HEK293 (cell line): ENCODE data around the gene PREX1.

Source experiments
- CTCF ChIA-PET: fragments of 350-600 bp; formaldehyde crosslinking; extraction: SDS; loops from one replicate; lab custom pipeline; 2021; ENCODE audit warnings: antibody characterized with exemption; lab: Yijun Ruan, JAX
- POLR2A ChIA-PET: fragments of 300-600 bp; formaldehyde crosslinking; extraction: SDS; loops from one replicate; lab custom pipeline; 2020; ENCODE audit warnings: antibody characterized with exemption, inconsistent platforms; lab: Yijun Ruan, JAX
- H3K27ac ChIP-seq: fragments of 200-500 bp; sonication (Bioruptor generic); 2 replicates; pipeline ENCODE4 v1.5.1; 2014; ENCODE audit warnings: low read depth, low read length, control low read depth, inconsistent platforms; ENCODE audit errors: extremely low read depth
- H3K36me3 ChIP-seq, 2 experiments: fragments of 200-500 bp in 1 of 2; sonication (Bioruptor generic) in 1 of 2; 1 replicate in 1 of 2; 2 replicates in 1 of 2; pipeline ENCODE4 v1.5.1; 2014 to 2017; ENCODE audit warnings: inconsistent platforms in 2 of 2, low read length in 2 of 2; ENCODE audit not compliant: control insufficient read depth in 2 of 2, insufficient read depth in 1 of 2
- H3K4me1 ChIP-seq: fragments of 200-500 bp; sonication (Bioruptor generic); 2 replicates; pipeline ENCODE4 v1.5.1; 2014; ENCODE audit warnings: mild to moderate bottlenecking, low read length, inconsistent platforms; ENCODE audit not compliant: control insufficient read depth, insufficient read depth
- H3K4me3 ChIP-seq: 2 replicates; pipeline ENCODE4 v1.5.1; 2011; ENCODE audit warnings: low read depth, mild to moderate bottlenecking, control low read depth, low read length, moderate library complexity
- H3K9me3 ChIP-seq: fragments of 200-500 bp; sonication (Bioruptor generic); 2 replicates; pipeline ENCODE4 v1.5.1; 2014; ENCODE audit warnings: low read depth, low read length, inconsistent platforms; ENCODE audit not compliant: control insufficient read depth, insufficient read depth
- HOXA7 ChIP-seq: sonication (generic); formaldehyde crosslinking; IDR thresholded peaks from 2 replicates; pipeline ENCODE4 v1.8.1; 2022; ENCODE audit warnings: missing genetic modification reagents, borderline replicate concordance
- SALL2 ChIP-seq: fragments of 450-650 bp; formaldehyde crosslinking; IDR thresholded peaks from 2 replicates; pipeline ENCODE4 v1.5.0; 2017; ENCODE audit warnings: missing biosample characterization, mild to moderate bottlenecking, missing genetic modification characterization, borderline replicate concordance
- ZBTB7A ChIP-seq: fragments of 450-650 bp; formaldehyde crosslinking; IDR thresholded peaks from 2 replicates; pipeline ENCODE4 v1.5.1; 2016; ENCODE audit warnings: low read depth, missing biosample characterization, missing genetic modification characterization
- ZNF138 ChIP-seq: fragments of 450-650 bp; formaldehyde crosslinking; IDR thresholded peaks from 2 replicates; pipeline ENCODE4 v1.5.1; 2016; ENCODE audit warnings: missing biosample characterization, missing genetic modification characterization, borderline replicate concordance
- ZNF174 ChIP-seq: fragments of 450-650 bp; formaldehyde crosslinking; IDR thresholded peaks from 2 replicates; pipeline ENCODE4 v1.5.0; 2017; ENCODE audit warnings: missing biosample characterization, mild to moderate bottlenecking, missing genetic modification characterization
- ZNF24 ChIP-seq: fragments of 450-650 bp; formaldehyde crosslinking; IDR thresholded peaks from 2 replicates; pipeline ENCODE4 v1.5.1; 2016; ENCODE audit warnings: missing biosample characterization, missing genetic modification characterization
- ZNF529 ChIP-seq: fragments of 450-650 bp; formaldehyde crosslinking; IDR thresholded peaks from 2 replicates; pipeline ENCODE4 v1.5.1; 2017; ENCODE audit warnings: missing genetic modification characterization, missing biosample characterization; ENCODE audit not compliant: insufficient replicate concordance
- ZNF548 ChIP-seq: fragments of 450-650 bp; formaldehyde crosslinking; IDR thresholded peaks from 2 replicates; pipeline ENCODE4 v1.5.1; 2016; ENCODE audit warnings: missing biosample characterization, missing genetic modification characterization
- ZNF549 ChIP-seq: fragments of 450-650 bp; IDR thresholded peaks from 2 replicates; pipeline ENCODE4 v1.5.1; 2018; ENCODE audit warnings: missing biosample characterization, missing genetic modification characterization, mild to moderate bottlenecking, inconsistent platforms, moderate library complexity
- ZNF792 ChIP-seq: fragments of 450-650 bp; formaldehyde crosslinking; IDR thresholded peaks from 2 replicates; pipeline ENCODE4 v1.5.1; 2016; ENCODE audit warnings: missing biosample characterization, missing genetic modification characterization
- ZSCAN16 ChIP-seq: fragments of 450-650 bp; formaldehyde crosslinking; IDR thresholded peaks from 2 replicates; pipeline ENCODE4 v1.5.1; 2016; ENCODE audit warnings: missing biosample characterization, missing genetic modification characterization
- TF ChIP-seq, protein P1 (sequence below): fragments of 450-650 bp; formaldehyde crosslinking; IDR thresholded peaks from 2 replicates; pipeline ENCODE4 v1.5.1; 2016; ENCODE audit warnings: missing biosample characterization, missing genetic modification characterization
- TF ChIP-seq, protein P2 (sequence below): fragments of 450-650 bp; formaldehyde crosslinking; conservative IDR thresholded peaks from 2 replicates; pipeline ENCODE4 v1.5.1; 2016; ENCODE audit warnings: low read depth, missing biosample characterization, missing genetic modification characterization
- TF ChIP-seq, protein P3 (sequence below): fragments of 450-650 bp; formaldehyde crosslinking; IDR thresholded peaks from 2 replicates; pipeline ENCODE4 v1.5.1; 2016; ENCODE audit warnings: missing biosample characterization, missing genetic modification characterization
- TF ChIP-seq, protein P4 (sequence below): fragments of 450-650 bp; formaldehyde crosslinking; IDR thresholded peaks from 2 replicates; pipeline ENCODE4 v1.5.1; 2017; ENCODE audit warnings: missing biosample characterization, missing genetic modification characterization
- TF ChIP-seq, protein P5 (sequence below): fragments of 450-650 bp; formaldehyde crosslinking; IDR thresholded peaks from 2 replicates; pipeline ENCODE4 v1.5.1; 2016; ENCODE audit warnings: missing biosample characterization, missing genetic modification characterization

Gene PREX1

DNA sequence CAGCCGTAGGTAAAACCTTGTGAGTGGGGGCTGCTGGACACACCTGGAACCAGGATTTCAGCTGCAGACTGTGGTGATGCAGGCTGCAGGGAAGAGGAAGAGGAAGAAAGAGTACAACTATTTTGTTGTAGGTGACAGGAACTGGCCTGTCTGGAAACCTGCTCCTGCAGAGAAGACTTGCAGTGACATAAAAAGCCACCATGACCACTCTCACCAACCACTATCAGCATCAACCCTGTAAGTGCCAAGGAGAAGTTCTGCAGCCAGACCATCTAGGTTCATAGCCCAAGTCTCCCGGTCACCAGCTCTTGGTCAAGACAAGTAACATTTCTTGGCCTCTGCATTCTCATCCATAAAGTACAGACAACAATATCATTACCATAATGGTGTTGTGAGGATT lies 91.2 kb downstream of the PREX1 start (continued):
- TF ChIP-seq, protein P1, sequence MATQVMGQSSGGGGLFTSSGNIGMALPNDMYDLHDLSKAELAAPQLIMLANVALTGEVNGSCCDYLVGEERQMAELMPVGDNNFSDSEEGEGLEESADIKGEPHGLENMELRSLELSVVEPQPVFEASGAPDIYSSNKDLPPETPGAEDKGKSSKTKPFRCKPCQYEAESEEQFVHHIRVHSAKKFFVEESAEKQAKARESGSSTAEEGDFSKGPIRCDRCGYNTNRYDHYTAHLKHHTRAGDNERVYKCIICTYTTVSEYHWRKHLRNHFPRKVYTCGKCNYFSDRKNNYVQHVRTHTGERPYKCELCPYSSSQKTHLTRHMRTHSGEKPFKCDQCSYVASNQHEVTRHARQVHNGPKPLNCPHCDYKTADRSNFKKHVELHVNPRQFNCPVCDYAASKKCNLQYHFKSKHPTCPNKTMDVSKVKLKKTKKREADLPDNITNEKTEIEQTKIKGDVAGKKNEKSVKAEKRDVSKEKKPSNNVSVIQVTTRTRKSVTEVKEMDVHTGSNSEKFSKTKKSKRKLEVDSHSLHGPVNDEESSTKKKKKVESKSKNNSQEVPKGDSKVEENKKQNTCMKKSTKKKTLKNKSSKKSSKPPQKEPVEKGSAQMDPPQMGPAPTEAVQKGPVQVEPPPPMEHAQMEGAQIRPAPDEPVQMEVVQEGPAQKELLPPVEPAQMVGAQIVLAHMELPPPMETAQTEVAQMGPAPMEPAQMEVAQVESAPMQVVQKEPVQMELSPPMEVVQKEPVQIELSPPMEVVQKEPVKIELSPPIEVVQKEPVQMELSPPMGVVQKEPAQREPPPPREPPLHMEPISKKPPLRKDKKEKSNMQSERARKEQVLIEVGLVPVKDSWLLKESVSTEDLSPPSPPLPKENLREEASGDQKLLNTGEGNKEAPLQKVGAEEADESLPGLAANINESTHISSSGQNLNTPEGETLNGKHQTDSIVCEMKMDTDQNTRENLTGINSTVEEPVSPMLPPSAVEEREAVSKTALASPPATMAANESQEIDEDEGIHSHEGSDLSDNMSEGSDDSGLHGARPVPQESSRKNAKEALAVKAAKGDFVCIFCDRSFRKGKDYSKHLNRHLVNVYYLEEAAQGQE: no peak
- no peak for TF ChIP-seq SALL2
- TF ChIP-seq, all 188 proteins: peak for 0

DNA sequence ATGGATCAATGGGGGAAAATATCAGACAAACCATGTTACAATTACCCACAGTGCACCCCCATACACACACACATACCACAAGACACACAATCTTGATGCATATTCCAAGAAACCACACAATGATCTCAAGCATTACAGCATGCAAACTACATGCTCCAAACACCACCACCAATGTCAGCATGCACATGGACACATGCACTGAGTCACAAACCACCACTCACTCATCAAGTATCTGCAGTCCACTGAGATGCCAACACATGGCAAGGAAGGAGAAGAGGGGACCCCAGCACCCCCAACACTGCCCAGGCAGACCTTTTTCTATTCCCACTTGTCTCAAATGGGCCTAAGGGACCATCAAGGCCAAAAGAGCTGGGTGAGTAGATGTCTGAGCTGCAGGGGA lies 91.6 kb downstream of the PREX1 start:
- Histone ChIP-seq H3K4me3 (no peak overlapping the region), H3K9me3 (no peaks in the 10 kb centered on the region), H3K36me3 (no peaks in the 10 kb centered on the region), H3K4me1 (no peaks in the 10 kb centered on the region), H3K27ac (no peak overlapping the region)
- POLR2A ChIA-PET: no interaction called here
- no peak for TF ChIP-seq ZNF548
- TF ChIP-seq ZSCAN16 (tag by site-specific recombination): no peak
- no peak for TF ChIP-seq HOXA7
- TF ChIP-seq, protein P2, sequence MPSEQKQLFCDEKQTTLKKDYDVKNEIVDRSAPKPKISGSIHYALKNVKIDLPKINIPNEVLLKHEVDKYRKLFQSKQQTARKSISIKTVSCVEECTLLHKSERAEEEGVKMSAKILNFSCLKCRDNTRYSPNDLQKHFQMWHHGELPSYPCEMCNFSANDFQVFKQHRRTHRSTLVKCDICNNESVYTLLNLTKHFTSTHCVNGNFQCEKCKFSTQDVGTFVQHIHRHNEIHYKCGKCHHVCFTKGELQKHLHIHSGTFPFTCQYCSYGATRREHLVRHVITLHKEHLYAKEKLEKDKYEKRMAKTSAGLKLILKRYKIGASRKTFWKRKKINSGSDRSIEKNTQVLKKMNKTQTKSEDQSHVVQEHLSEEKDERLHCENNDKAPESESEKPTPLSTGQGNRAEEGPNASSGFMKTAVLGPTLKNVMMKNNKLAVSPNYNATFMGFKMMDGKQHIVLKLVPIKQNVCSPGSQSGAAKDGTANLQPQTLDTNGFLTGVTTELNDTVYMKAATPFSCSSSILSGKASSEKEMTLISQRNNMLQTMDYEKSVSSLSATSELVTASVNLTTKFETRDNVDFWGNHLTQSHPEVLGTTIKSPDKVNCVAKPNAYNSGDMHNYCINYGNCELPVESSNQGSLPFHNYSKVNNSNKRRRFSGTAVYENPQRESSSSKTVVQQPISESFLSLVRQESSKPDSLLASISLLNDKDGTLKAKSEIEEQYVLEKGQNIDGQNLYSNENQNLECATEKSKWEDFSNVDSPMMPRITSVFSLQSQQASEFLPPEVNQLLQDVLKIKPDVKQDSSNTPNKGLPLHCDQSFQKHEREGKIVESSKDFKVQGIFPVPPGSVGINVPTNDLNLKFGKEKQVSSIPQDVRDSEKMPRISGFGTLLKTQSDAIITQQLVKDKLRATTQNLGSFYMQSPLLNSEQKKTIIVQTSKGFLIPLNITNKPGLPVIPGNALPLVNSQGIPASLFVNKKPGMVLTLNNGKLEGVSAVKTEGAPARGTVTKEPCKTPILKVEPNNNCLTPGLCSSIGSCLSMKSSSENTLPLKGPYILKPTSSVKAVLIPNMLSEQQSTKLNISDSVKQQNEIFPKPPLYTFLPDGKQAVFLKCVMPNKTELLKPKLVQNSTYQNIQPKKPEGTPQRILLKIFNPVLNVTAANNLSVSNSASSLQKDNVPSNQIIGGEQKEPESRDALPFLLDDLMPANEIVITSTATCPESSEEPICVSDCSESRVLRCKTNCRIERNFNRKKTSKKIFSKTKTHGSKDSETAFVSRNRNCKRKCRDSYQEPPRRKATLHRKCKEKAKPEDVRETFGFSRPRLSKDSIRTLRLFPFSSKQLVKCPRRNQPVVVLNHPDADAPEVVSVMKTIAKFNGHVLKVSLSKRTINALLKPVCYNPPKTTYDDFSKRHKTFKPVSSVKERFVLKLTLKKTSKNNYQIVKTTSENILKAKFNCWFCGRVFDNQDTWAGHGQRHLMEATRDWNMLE: no peak
- TF ChIP-seq ZNF138 (tag by site-specific recombination): no peak
- TF ChIP-seq ZNF549 (tag by site-specific recombination): no peak
- TF ChIP-seq, protein P3, sequence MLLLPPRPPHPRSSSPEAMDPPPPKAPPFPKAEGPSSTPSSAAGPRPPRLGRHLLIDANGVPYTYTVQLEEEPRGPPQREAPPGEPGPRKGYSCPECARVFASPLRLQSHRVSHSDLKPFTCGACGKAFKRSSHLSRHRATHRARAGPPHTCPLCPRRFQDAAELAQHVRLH: no peak
- TF ChIP-seq ZNF24: no peak
- no peak for TF ChIP-seq ZNF792 (tag by site-specific recombination)
- no peak for TF ChIP-seq ZNF174 (tag by site-specific recombination)
- TF ChIP-seq, protein P4, sequence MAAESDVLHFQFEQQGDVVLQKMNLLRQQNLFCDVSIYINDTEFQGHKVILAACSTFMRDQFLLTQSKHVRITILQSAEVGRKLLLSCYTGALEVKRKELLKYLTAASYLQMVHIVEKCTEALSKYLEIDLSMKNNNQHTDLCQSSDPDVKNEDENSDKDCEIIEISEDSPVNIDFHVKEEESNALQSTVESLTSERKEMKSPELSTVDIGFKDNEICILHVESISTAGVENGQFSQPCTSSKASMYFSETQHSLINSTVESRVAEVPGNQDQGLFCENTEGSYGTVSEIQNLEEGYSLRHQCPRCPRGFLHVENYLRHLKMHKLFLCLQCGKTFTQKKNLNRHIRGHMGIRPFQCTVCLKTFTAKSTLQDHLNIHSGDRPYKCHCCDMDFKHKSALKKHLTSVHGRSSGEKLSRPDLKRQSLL: no peak
- no peak for TF ChIP-seq ZNF529 (tag by site-specific recombination)
- TF ChIP-seq, protein P5, sequence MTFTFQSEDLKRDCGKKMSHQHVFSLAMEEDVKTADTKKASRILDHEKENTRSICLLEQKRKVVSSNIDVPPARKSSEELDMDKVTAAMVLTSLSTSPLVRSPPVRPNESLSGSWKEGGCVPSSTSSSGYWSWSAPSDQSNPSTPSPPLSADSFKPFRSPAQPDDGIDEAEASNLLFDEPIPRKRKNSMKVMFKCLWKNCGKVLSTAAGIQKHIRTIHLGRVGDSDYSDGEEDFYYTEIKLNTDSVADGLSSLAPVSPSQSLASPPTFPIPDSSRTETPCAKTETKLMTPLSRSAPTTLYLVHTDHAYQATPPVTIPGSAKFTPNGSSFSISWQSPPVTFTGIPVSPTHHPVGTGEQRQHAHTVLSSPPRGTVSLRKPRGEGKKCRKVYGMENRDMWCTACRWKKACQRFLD: no peak
- no peak for TF ChIP-seq ZBTB7A (tag by site-specific recombination)
- CTCF ChIA-PET: interaction anchor here (0.6 kb wide), 2 partner anchors 37 to 100 kb away, joined by 3 to 4 read pairs; no protein-coding TSS in a partner anchor
